ENCODE data around the gene MMD2.

Gene MMD2

GRCh38 chr7:4959306-4959705 is 319 bp upstream of the MMD2 start:
- Histone ChIP-seq H3K9me3 (ENCODE audit: low read length) (no peaks in the 10 kb centered on the region), H3K4me3 (ENCODE audit: low read depth, low read length, poor library complexity, severe bottlenecking) (no peak overlapping the region), H3F3A (ENCODE audit: insufficient read depth, low read length) (no peaks in the 10 kb centered on the region), H2AFZ (ENCODE audit: low read length) (no peak overlapping the region), H3K4me2 (ENCODE audit: low read length) (no peak overlapping the region), H3K4me1 (ENCODE audit: insufficient read depth, low read length, severe bottlenecking) (no peaks in the 10 kb centered on the region), H3K36me3 (ENCODE audit: insufficient read depth, low read length) (no peaks in the 10 kb centered on the region), H3K27ac (ENCODE audit: low read depth, low read length, poor library complexity, severe bottlenecking) (no peak overlapping the region), H3K27me3 (ENCODE audit: insufficient read depth, low read length) (peaks cover 3% of the 10 kb centered on the region; the same call in 1 of the 2 replicates), H3K9ac (ENCODE audit: low read length) (no peak overlapping the region), H3K79me2 (ENCODE audit: insufficient read depth, low read length) (no peaks in the 10 kb centered on the region), H4K20me1 (ENCODE audit: insufficient read depth, low read length) (no peaks in the 10 kb centered on the region), H3K9me2 (ENCODE audit: low read depth, low read length) (no peaks in the 10 kb centered on the region)
- no peak for TF ChIP-seq EZH2 (IDR thresholded peaks at IDR 0.05; ENCODE audit: borderline replicate concordance, low read length)
- no peak for TF ChIP-seq CTCF (IDR thresholded peaks at IDR 0.05; ENCODE audit: low read length)

GRCh38 chr7:4957847-4958476 is 1.0 kb downstream of the MMD2 start:
- no peaks in the 10 kb centered on the region for H3K9me3 ChIP-seq (ENCODE audit: low read length)
- no peaks in the 10 kb centered on the region for H3K36me3 ChIP-seq (ENCODE audit: insufficient read depth, low read length)
- H3K9ac ChIP-seq (ENCODE audit: low read length), result no peak overlapping the region
- H3K4me3 ChIP-seq (ENCODE audit: low read depth, low read length, poor library complexity, severe bottlenecking), result no peak overlapping the region
- no peaks in the 10 kb centered on the region for H3K9me2 ChIP-seq (ENCODE audit: low read depth, low read length)
- H3K27ac ChIP-seq (ENCODE audit: low read depth, low read length, poor library complexity, severe bottlenecking), result no peak overlapping the region
- no peaks in the 10 kb centered on the region for H3K4me1 ChIP-seq (ENCODE audit: insufficient read depth, low read length, severe bottlenecking)
- TF ChIP-seq CTCF (IDR thresholded peaks at IDR 0.05; ENCODE audit: low read length) (no peak), EZH2 (IDR thresholded peaks at IDR 0.05; ENCODE audit: borderline replicate concordance, low read length) (no peak)
- no peaks in the 10 kb centered on the region for H3F3A ChIP-seq (ENCODE audit: insufficient read depth, low read length)
- no peaks in the 10 kb centered on the region for H3K79me2 ChIP-seq (ENCODE audit: insufficient read depth, low read length)
- H3K4me2 ChIP-seq (ENCODE audit: low read length), result no peak overlapping the region
- no peak overlapping the region for H2AFZ ChIP-seq (ENCODE audit: low read length)
- no peaks in the 10 kb centered on the region for H4K20me1 ChIP-seq (ENCODE audit: insufficient read depth, low read length)
- H3K27me3 ChIP-seq (ENCODE audit: insufficient read depth, low read length), result peaks cover 3% of the 10 kb centered on the region; the same call in 1 of the 2 replicates

- no peak overlapping the region for H2AFZ ChIP-seq (ENCODE audit: low read length)
- no peaks in the 10 kb centered on the region for H3K4me1 ChIP-seq (ENCODE audit: insufficient read depth, low read length, severe bottlenecking)
- no peaks in the 10 kb centered on the region for H3K9me3 ChIP-seq (ENCODE audit: low read length)
- H3K27ac ChIP-seq (ENCODE audit: low read depth, low read length, poor library complexity, severe bottlenecking), result no peak overlapping the region
- H3K9ac ChIP-seq (ENCODE audit: low read length), result no peak overlapping the region
- H3K9me2 ChIP-seq (ENCODE audit: low read depth, low read length), result no peaks in the 10 kb centered on the region
- no peaks in the 10 kb centered on the region for H3K36me3 ChIP-seq (ENCODE audit: insufficient read depth, low read length)
- peaks cover 3% of the 10 kb centered on the region; the same call in 1 of the 2 replicates for H3K27me3 ChIP-seq (ENCODE audit: insufficient read depth, low read length)
- no peaks in the 10 kb centered on the region for H3K79me2 ChIP-seq (ENCODE audit: insufficient read depth, low read length)
- no peak for TF ChIP-seq CTCF (IDR thresholded peaks at IDR 0.05; ENCODE audit: low read length)
- no peak for TF ChIP-seq EZH2 (IDR thresholded peaks at IDR 0.05; ENCODE audit: borderline replicate concordance, low read length)
- H3F3A ChIP-seq (ENCODE audit: insufficient read depth, low read length), result no peaks in the 10 kb centered on the region
- no peaks in the 10 kb centered on the region for H4K20me1 ChIP-seq (ENCODE audit: insufficient read depth, low read length)
- H3K4me3 ChIP-seq (ENCODE audit: low read depth, low read length, poor library complexity, severe bottlenecking), result no peak overlapping the region
- H3K4me2 ChIP-seq (ENCODE audit: low read length), result no peak overlapping the region
Measured at GRCh38 chr7:4951903-4952636, 6.9 kb downstream of the MMD2 start.
